ENCODE measurements around the gene TSHZ2. TPM values are rescaled to one million over a fixed set of nuclear protein-coding genes. Genes with fewer than 3 reads are reported as not detected.
"Not testable (repeated sequence)": the region's sequence is repeated elsewhere in the genome, so short reads cannot be mapped to it uniquely, and the experiment has no call there.

Gene TSHZ2
- polyA plus RNA-seq, 1 donor = 14.2 TPM

GRCh38 chr20:53448426-53448825 lies 476.3 kb downstream of the TSHZ2 start:
- no peak for DNase-seq

GRCh38 chr20:53448875-53449274 lies 476.7 kb downstream of the TSHZ2 start:
- DNase-seq = no peak

DNA sequence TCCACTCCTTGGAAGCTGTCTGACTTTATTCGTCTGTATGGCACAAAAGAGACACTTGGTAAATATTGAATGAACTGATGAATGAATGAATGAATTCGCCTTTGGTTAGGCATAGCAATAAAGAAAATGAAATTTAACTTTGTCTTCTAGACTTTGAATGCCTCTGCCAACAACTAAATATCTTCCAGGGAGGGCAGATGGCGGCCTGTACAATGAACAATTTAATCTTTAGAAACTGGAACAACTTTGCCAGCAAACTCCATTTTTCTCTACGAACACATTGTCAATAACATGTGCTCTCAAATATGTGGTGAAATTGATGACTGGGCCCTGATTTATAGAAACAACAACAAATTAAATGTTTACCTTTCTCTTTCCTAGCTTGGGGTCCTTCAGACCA lies 480.9 kb downstream of the TSHZ2 start:
- DNase-seq = no peak

- no peak for DNase-seq
Observed at GRCh38 chr20:53454675-53455276, 482.6 kb downstream of the TSHZ2 start.

GRCh38 chr20:53463101-53463972 lies 491.2 kb downstream of the TSHZ2 start:
- DNase-seq = no peak

- DNase-seq = no peak
Observed at GRCh38 chr20:53466279-53466678, 494.1 kb downstream of the TSHZ2 start.

DNA sequence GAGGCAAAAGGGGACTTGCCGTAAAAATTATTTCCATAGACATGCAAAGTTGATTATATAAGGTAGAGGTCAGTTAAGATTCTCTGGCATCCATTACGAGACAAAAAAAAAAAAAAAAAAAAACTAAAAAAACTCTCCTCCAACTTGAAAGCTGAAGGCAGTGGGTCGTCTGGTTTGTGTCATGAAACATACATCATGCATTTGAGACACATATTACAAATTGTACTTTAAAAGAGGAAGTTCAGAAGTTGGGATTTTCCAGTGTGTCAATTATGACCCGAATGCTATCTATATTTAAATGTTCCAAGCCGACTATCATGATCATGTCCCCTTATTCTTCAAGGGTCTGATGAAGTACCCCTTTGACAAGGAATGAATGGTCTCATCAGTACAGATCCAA lies 496.4 kb downstream of the TSHZ2 start:
- no peak for DNase-seq

DNA sequence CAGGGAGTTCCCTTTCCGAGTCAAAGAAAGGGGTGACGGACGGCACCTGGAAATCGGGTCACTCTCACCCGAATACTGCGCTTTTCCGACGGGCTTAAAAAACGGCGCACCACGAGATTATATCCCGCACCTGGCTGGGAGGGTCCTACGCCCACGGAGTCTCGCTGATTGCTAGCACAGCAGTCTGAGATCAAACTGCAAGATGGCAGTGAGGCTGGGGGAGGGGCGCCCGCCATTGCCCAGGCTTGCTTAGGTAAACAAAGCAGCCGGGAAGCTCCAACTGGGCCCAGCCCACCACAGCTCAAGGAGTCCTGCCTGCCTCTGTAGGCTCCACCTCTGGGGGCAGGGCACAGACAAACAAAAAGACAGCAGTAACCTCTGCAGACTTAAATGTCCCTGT lies 500.7 kb downstream of the TSHZ2 start:
- not testable (repeated sequence) for DNase-seq

GRCh38 chr20:53480913-53481312 lies 508.8 kb downstream of the TSHZ2 start:
- no peak for DNase-seq

DNA sequence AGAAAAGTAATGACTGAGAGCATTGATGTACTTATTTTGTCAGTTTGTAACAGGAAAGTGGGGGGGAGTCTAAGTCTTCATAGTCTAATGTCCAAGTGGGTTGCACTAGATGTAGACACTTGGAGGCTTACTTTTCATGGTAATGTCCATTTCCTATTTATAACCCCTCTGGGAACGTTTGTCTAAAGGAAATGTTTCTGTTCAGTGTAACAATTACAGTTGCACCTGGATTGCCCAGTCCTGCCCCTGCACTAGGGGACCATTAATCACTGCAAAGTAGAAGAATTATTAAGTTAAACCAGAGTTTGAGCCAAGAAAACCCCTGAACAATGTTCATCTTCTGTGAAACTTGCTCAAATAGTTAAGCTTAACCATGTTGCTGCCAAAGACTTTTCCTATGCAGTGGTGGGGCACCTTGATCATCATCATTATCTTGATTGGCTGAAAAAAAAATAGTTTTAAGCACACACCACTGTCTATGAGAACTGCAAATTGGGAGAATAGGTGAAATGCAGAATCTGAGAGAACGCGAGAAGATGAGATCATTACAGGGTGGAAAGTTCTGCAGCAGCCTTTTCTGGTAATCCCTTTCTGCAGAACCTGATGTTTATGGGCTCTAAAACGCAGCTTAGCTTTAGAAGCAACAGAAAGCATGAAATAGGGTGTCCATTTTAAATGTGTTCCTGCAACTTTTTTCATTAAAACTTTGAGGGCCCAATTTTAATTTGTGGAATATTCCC lies 515.5 kb downstream of the TSHZ2 start:
- DNase-seq = no peak

GRCh38 chr20:53488775-53489272 lies 516.7 kb downstream of the TSHZ2 start:
- DNase-seq = no peak

- no peak for DNase-seq
Observed at GRCh38 chr20:53489528-53489927, 517.4 kb downstream of the TSHZ2 start.

DNA sequence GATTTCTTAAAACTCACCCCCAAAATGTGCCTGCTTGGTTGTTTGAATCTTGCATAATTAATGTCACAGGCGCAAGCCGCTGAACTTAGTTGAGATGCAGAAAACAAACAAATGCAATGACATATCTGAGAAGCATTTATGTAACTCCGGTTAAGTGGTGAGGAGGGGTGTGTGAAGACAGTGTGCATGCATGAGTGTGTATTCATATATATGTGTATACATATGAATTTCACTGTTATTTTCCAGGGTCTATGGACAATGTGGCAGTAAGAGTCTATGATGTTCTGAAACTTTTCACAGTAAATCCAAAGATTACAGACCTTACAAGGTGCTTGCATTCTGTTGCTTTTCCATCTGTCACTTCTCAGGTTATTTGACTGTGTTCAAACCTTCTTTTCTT lies 518.5 kb downstream of the TSHZ2 start:
- DNase-seq = no peak

DNA sequence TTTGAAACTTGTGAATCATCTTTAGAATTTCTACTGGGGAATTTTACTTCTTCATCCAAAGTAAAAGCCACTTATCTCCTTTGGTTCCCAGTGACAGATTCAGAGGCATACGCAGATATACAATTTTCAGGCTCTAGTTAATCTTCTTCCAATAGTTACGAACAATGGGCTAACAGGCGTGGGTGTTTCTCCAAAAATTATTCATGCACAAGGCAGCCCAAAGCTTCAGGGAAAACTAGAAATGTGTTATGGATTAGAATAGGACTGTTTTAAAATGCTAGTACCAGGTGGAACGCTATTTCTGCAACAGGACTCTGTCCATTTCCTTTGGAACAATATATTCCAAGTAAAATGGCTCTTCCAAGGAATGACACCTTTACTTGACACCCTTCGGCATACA lies 519.3 kb downstream of the TSHZ2 start:
- DNase-seq = no peak

- DNase-seq = no peak
Observed at GRCh38 chr20:53492212-53492611, 520.1 kb downstream of the TSHZ2 start.

- DNase-seq = no peak
Observed at GRCh38 chr20:53493311-53493857, 521.2 kb downstream of the TSHZ2 start.

GRCh38 chr20:53494753-53495152 lies 522.6 kb downstream of the TSHZ2 start:
- DNase-seq = no peak

- DNase-seq = no peak
Observed at GRCh38 chr20:53495398-53496092, 523.4 kb downstream of the TSHZ2 start.

DNA sequence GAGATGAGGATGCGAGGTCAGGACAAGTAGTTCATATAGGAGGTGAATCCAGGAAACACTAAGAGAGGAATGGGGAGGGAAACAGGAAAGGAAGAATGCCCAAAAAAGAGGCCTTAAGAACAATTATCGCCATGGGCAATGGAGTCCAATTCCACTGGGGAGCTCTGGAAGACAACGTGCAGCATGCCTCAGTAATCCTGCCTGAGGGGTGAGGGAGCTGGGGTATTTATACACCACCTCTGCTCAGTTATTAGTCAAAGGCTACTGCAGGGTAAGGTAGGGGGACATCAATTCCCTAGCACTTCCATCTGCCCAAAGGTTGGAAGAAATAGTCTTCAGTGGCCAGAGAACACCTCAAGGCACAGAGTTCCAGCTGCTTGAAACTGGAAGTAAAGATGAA lies 525.1 kb downstream of the TSHZ2 start:
- no peak for DNase-seq

DNA sequence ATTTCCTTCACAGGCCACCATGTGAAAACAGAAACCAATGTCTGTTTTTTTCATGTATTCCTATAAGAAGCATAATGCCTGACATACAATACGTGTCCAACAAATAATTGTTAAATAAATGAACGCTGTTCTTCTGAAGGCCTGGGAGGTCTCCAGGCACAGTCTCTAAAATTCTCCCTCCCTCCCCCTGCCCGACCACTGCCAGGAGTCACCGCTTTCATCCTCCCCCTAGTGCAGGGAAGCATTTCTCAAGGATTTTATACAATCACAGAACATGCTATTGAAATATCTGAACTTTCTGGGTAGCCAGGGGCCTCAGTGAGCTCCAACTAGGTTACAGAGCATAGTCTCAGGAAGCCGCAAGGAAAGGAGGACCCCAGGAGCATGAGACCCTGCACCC lies 526.2 kb downstream of the TSHZ2 start:
- no peak for DNase-seq

DNA sequence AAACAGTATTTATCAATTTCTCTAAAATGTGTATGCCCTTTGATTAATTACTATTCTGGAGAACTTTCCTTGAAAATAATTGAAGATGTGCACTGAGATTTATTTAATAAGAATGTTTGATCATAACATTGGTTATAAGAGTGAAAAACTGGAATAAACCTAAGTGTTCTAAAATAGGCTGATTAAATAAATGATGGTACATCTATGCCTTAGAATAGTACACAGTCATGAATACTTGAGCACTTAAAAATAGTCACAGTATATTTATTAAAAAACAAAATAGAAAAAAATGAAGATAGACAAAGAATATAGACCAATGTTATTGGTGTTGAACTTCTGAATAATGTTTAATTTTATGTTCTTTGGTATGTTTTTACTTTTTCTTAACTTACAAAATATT lies 528.5 kb downstream of the TSHZ2 start:
- no peak for DNase-seq

DNA sequence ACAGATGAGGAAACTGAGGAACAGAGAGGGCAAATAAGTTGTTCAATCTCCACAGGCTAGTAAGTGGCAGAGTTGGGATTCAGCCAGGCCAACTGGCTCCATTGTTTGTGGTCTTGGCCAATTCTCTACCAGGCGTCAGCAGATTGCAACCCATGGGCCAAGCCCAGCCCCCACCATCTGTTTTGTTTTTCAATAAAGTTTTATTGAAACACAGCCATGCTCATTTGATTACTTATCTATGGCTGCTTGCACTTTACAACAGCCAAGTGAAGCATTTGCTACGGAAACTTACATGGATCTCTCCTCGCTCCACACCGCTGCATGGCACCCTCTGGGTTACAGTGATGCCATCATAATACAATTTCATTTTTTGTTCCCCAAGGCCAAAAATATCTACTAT lies 530.7 kb downstream of the TSHZ2 start:
- no peak for DNase-seq
